ENCODE measurements around the gene ADGRV1. TPM values are rescaled to one million over a fixed set of nuclear protein-coding genes. Genes with fewer than 3 reads are reported as not detected.
"Not testable (repeated sequence)": the region's sequence is repeated elsewhere in the genome, so short reads cannot be mapped to it uniquely, and the experiment has no call there.

Gene ADGRV1
- total RNA-seq, 1 experiment from 2014 or later, result 0.45 TPM

DNA sequence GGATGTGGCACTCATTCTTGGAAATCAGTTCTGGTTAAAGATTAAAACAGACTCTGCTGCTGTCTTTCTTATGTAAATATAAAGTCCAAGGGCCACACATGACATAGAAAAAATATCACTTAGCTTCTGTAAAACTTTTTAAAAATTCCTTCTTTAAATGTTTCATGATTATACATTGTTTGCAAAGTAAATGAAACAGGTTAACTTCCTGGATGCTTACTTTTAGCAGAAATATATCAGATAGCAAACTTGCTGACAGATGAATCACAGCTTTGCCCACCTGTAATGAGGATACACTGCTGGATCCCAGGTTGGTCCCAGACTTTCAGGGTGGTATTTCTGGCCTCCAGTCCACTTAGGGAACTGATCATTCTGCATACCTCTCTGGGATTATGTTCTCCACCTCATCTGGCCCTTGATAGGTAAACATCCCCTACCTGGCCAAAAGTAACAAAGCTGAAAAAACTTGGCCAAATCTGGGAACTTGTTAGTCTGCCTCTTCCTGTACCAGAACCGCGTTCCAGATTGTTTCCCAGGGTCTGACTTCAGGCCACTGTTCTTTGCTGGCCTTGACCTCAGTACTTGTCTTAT is 340.5 kb downstream of the ADGRV1 start:
- DNase-seq (ENCODE audit: low read depth), result no peak

DNA sequence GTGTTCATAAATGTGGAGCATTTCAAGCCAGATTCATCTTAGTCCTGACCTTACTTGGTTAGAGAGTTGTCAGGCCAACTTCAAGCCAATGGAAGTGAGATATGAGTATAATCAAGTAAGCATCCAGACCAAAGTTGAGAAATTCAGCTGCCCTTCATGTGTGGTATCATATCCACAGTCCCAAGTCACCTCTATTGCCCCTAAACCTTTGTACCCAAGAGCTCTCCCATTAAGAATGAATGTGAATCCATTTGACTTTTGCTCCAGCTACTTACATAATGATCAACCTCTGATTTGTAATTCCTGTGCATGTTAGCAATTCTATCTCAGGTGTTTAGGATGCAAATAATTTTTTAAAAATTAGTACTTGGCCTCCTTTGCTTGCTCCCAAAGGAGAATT is 342.7 kb downstream of the ADGRV1 start:
- DNase-seq (ENCODE audit: low read depth), result no peak

DNA sequence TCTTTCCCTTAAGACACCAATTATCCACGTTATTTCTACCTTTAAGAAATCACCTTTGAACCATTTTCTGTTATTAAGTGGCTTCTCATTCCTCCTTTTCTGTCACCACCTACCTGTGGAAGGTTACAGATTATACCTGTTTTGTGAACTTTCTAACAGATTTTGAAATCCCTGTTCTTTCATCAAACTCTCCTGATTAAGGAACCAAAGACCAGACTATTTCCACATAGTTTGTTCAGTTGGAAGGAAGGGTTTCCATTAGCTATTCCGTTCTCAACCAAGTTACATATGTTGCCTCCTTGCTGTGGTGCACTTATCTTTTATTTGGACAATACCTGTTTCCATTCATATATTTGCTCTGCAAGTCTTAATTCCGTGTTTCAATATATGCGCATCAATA is 343.6 kb downstream of the ADGRV1 start:
- DNase-seq (ENCODE audit: low read depth), result no peak

- DNase-seq (ENCODE audit: low read depth), result no peak
These were observed 344.2 kb downstream of the ADGRV1 start for GRCh38 chr5:90902651-90903386.

GRCh38 chr5:90909101-90909503 is 350.5 kb downstream of the ADGRV1 start:
- no peak for DNase-seq (ENCODE audit: low read depth)

DNA sequence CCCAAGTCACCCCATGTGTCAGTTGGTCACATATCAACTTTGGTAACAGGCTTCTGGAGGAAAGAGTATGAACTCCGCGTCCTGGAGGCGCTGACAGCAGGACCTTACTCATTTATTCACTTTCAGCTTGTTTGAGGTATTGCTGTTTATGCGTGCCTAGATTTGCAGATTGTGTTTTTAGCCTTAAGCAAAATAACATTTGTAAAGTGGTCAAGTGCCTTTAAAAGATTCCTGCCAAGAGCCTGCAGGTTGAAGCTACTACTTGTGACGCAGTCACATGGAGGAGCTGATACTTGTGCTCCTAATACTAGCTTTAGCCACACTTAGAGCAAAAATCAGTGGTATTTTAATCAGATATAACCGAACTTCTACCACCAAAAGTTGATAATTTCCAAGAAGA is 351.3 kb downstream of the ADGRV1 start:
- DNase-seq (ENCODE audit: low read depth), result no peak

DNA sequence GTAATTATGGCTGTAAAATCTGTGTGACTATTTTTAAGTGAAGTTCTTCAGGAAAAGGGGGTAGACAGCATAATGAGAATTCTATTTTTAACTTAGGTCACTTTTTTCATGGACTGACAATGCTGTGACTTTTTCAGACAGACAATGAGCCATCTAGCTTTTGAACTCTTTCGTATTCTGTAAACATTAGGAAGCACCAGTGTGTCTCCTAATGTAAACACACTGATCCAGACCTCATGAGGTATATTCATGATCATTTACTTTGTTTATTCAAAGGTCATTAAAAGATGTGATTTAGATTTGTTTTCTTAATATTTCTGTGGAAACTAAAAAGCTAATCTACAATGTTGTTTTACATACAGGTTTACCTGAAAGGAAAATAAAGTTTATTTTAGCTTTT is 352.6 kb downstream of the ADGRV1 start:
- DNase-seq (ENCODE audit: low read depth), result no peak

DNA sequence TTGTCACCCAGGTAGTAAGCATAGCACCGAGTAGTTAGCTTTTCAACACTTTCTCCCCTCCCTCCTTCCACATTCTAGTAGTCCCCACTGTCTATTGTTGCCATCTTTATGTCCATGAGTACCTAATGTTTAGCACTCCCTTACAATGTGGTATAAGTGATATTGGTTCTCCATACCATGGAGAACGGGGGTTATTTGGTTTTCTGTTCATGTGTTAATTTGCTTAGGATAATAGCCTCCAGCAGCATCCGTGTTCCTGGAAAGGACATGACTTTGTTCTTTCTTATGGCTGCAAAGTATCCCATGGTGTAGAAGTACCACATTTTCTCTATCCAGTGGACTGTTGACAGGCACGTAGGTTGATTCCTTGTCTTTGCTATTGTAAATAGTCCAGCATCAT is 353.9 kb downstream of the ADGRV1 start:
- DNase-seq (ENCODE audit: low read depth), result no peak

DNA sequence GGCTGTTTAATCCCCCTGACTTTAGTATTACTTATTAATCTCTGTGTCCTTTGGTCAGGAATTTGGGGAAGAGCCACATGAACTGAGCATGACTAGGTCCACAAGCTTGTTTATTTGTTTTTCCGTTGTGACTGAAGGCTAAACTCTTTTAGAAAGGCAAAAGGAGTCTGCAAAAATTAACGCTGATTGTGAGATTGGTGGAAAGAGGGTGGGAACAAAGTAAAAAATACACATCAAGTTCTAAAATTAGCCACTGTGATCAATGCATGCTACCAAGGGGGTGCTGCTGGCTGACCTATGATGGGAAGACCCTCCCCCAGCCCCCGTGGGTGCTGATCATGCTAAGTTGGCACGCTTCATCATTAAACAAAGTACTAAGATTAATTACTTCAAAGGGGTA is 356.8 kb downstream of the ADGRV1 start:
- no peak for DNase-seq (ENCODE audit: low read depth)

DNA sequence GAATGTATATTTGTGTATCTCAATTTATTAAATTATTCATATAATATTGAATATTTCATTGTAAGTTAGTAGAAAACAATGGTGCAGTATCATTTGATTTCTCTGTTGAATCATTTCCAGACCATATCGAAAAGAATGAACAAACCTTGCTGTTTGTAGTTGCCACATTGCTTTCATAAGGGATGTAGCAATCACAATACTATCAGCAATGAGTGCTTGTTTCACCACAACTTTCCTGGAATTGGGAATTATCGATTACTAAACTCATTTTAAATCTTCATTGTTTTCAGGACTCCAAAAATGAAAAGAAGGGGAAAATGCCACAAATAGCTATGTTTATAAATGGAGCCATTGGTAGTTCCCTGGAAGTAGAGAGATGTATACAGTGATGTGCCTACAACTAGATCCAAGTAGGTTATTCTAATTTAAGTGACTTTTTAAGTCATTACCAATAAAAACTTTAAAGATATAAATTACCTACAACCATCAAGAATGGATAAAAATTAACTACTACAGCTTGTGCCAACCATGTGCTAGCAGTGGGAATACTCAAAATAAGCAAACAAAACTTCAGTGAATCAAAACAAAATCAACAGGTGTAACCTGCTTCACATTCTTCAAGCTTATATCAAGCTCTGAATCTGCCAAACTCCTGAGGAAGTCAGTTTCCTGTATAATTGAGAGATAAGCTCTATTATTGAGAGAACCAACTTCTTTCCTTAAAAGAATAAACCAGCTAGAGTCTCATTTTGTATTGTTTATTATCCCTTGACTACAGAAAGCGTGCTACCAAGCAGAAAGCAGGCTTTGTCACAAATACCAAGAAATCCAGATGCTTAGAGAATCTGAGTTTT is 358.6 kb downstream of the ADGRV1 start:
- no peak for DNase-seq (ENCODE audit: low read depth)

- DNase-seq (ENCODE audit: low read depth), result no peak
These were observed 359.5 kb downstream of the ADGRV1 start for GRCh38 chr5:90917928-90918668.

- no peak for DNase-seq (ENCODE audit: low read depth)
These were observed 362.9 kb downstream of the ADGRV1 start for GRCh38 chr5:90921418-90921973.

DNA sequence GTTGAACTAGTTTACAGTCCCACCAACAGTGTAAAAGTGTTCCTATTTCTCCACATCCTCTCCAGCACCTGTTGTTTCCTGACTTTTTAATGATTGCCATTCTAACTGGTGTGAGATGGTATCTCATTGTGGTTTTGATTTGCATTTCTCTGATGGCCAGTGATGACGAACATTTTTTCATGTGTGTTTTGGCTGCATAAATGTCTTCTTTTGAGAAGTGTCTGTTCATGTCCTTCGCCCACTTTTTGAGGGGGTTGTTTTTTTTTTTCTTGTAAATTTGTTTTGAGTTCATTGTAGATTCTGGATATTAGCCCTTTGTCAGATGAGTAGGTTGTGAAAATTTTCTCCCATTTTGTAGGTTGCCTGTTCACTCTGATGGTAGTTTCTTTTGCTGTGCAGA is 365.6 kb downstream of the ADGRV1 start:
- DNase-seq (ENCODE audit: low read depth), result not testable (repeated sequence)

DNA sequence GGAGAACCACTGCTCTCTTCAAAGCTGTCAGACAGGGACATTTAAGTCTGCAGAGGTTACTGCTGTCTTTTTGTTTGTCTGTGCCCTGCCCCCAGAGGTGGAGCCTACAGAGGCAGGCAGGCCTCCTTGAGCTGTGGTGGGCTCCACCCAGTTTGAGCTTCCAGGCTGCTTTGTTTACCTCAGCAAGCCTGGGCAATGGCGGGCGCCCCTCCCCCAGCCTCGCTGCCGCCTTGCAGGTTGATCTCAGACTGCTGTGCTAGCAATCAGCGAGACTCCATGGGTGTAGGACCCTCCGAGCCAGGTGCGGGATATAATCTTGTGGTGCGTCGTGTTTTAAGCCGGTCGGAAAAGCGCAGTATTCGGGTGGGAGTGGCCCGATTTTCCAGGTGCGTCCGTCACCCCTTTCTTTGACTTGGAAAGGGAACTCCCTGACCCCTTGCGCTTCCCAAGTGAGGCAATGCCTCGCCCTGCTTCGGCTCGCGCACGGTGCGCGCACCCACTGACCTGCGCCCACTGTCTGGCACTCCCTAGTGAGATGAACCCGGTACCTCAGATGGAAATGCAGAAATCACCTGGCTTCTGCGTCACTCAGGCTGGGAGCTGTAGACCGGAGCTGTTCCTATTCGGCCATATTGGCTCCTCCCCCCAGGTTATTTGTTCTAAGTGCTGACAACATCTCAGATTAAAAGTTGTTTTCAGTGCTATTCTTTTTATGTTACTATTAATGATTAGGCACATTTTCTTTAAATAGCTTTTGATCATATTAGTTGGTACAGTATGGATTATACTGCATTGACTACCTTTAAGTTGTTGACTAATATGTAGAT is 370.6 kb downstream of the ADGRV1 start:
- not testable (repeated sequence) for DNase-seq (ENCODE audit: low read depth)

DNA sequence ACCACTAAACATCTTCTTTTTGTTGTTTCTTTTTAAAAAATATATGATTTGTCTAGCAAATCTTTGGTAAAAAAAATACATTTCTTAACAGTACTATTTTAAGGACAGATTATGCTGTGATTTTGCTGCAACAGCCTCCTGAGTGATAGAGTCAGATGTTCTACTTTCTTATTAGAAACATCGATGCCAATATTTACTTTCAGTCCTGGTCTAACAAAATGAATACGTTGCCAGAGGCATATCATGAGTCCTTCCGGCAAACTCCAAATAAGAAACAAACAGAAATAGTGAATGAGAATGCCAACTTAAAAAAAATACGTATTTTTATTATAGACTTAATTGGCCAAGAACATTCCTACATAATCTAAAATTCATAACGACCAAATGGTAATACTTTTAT is 371.5 kb downstream of the ADGRV1 start:
- DNase-seq (ENCODE audit: low read depth), result no peak

DNA sequence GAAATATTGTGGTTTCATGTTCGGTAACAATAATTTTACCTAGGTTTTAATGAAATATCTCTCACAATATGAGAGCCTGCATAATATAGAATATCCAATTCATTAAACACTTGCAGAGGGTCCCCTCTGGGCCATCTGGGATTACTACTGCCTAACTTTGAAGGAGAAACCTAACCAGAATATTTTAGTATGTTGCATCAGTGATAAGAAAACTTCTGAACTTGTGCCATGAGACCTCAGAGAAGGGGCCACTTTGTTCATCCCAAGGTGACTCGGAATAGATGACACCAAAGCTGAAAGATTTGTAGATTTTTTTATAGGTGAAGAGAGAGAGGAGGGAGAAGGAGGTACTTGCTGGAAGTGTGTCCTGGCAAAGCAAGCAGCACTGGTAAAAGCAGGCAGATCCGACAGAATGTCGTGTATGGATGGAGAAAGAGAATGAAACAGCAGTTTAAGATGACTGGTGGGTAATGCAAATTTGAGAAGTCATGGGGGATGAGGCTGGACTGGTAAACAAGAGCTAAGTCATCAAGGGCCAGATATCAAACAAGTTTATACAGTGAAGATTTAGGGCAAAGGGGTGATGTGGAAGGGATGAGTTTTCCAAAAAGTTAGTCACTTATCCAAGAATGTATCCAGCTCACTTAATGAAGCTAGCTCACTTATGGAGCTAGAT is 372.3 kb downstream of the ADGRV1 start:
- no peak for DNase-seq (ENCODE audit: low read depth)

GRCh38 chr5:90932052-90932699 is 373.6 kb downstream of the ADGRV1 start:
- DNase-seq (ENCODE audit: low read depth), result peak; percentile 58

- no peak for DNase-seq (ENCODE audit: low read depth)
These were observed 374.7 kb downstream of the ADGRV1 start for GRCh38 chr5:90933298-90933697.

DNA sequence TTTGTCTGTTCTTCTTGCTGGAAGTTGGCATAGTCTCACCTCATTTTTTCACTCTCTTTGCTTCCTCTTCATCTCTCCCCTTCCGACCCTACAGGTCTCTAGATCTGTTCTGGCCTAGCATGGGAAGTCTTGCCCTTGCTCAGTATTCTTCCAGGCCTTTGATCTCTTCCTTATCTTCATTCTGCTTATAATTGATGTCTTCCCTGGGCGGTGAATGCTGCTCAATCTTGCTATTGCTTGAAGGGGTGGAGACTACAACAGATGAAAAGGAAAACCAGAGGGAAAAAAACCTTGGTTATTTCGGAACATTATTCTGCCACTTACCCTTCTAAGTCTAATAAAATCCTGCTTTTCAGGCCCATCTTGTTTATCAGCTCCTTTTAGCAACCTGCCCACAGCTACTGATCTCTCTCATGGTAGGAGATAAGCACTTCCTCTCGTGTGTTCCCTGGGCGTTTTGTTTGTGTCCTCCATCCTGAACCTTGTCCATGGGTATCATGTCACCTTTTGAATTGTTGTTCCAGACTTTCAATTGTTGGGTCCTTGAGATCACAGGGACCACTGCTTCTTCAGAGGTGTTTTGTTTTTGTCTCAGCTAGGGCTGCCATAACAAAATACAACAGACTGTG is 375.6 kb downstream of the ADGRV1 start:
- no peak for DNase-seq (ENCODE audit: low read depth)
